Ovary (tissue), 3 donors: Measurements from ENCODE around the gene BABAM2.

Experiments used
- EP300 ChIP-seq: sonication (generic); formaldehyde crosslinking; IDR thresholded peaks from one replicate; pipeline ENCODE4 v1.6.1; 2017; ENCODE audit warnings: antibody characterized with exemption
- TF ChIP-seq, protein P1 (sequence below), 3 donors: fragments of 450-650 bp in 2 of 3; fragments of 200-600 bp in 1 of 3; IDR thresholded peaks; one replicate each; pipeline versions ENCODE4 v1.5.1 to v1.8.0; 2016 to 2022; ENCODE audit warnings: antibody characterized with exemption in 3 of 3, mild to moderate bottlenecking in 1 of 3
- donor health status: DM: no; HTN: no; CAD: no.

- no peak for TF ChIP-seq EP300
- TF ChIP-seq, protein P1, sequence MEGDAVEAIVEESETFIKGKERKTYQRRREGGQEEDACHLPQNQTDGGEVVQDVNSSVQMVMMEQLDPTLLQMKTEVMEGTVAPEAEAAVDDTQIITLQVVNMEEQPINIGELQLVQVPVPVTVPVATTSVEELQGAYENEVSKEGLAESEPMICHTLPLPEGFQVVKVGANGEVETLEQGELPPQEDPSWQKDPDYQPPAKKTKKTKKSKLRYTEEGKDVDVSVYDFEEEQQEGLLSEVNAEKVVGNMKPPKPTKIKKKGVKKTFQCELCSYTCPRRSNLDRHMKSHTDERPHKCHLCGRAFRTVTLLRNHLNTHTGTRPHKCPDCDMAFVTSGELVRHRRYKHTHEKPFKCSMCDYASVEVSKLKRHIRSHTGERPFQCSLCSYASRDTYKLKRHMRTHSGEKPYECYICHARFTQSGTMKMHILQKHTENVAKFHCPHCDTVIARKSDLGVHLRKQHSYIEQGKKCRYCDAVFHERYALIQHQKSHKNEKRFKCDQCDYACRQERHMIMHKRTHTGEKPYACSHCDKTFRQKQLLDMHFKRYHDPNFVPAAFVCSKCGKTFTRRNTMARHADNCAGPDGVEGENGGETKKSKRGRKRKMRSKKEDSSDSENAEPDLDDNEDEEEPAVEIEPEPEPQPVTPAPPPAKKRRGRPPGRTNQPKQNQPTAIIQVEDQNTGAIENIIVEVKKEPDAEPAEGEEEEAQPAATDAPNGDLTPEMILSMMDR (IDR thresholded peaks at IDR 0.05), result no peak
Observed at GRCh38 chr2:27960237-27960912, 69.8 kb downstream of the BABAM2 start.
